SK-N-SH (cell line): ENCODE measurements around the gene GNA14. TPM values are rescaled to one million over a fixed set of nuclear protein-coding genes. Genes with fewer than 3 reads are reported as not detected.

Source experiments
- CTCF ChIA-PET: fragments of 300-600, 350-600 bp; formaldehyde crosslinking; extraction: SDS; loops from one replicate; lab custom pipeline; 2021; lab: Yijun Ruan, JAX
- POLR2A ChIA-PET: fragments of 350-600 bp; sonication (Branson Sonifier 250); formaldehyde crosslinking; extraction: SDS; loops from one replicate; lab custom pipeline; 2020; ENCODE audit warnings: antibody characterized with exemption, inconsistent platforms; lab: Yijun Ruan, JAX
- DNase-seq: peaks from one replicate; pipeline ENCODE4 v3.0.0; 2012
- H2AFZ ChIP-seq: fragments of 200-600 bp; sonication (generic); 2 replicates; pipeline ENCODE4 v1.8.1; 2016; ENCODE audit warnings: antibody characterized with exemption, mild to moderate bottlenecking, low read depth
- H3F3A ChIP-seq: fragments of 200-600 bp; sonication (generic); replicated peaks from 2 replicates; pipeline ENCODE3; 2016; ENCODE audit warnings: antibody characterized with exemption, mild to moderate bottlenecking; ENCODE audit not compliant: insufficient read depth
- H3K27ac ChIP-seq, 2 experiments: fragments of 200-500 bp in 1 of 2; fragments of 200-600 bp in 1 of 2; sonication (Bioruptor generic) in 1 of 2; sonication (generic), shearing (Covaris generic) in 1 of 2; 2 replicates each; pipeline versions ENCODE4 v1.5.1 to v1.6.1; 2014 to 2016; ENCODE audit warnings: low read depth in 2 of 2, inconsistent platforms in 1 of 2, low read length in 1 of 2, mild to moderate bottlenecking in 1 of 2, mixed read lengths in 1 of 2
- H3K27me3 ChIP-seq: fragments of 200-600 bp; sonication (generic), shearing (Covaris generic); 2 replicates; pipeline ENCODE4 v1.6.1; 2016; ENCODE audit warnings: mixed run types; ENCODE audit not compliant: insufficient read depth
- H3K36me3 ChIP-seq, 2 experiments: fragments of 200-500 bp in 1 of 2; fragments of 200-600 bp in 1 of 2; sonication (Bioruptor generic) in 1 of 2; sonication (generic) in 1 of 2; replicated peaks in 1 of 2; 2 replicates each; pipeline versions ENCODE3 to v1.5.1; 2014 to 2016; ENCODE audit warnings: low read length in 1 of 2, mild to moderate bottlenecking in 1 of 2; ENCODE audit not compliant: insufficient read depth in 2 of 2, control insufficient read depth in 1 of 2
- H3K4me1 ChIP-seq, 2 experiments: fragments of 200-500 bp in 1 of 2; fragments of 200-600 bp in 1 of 2; sonication (Bioruptor generic) in 1 of 2; sonication (generic), shearing (Covaris generic) in 1 of 2; 2 replicates each; pipeline versions ENCODE4 v1.5.1 to v1.6.1; 2014 to 2016; ENCODE audit warnings: low read depth in 1 of 2, low read length in 1 of 2, mixed run types in 1 of 2; ENCODE audit not compliant: insufficient read depth in 2 of 2, control insufficient read depth in 1 of 2
- H3K4me2 ChIP-seq: fragments of 200-600 bp; sonication (generic), shearing (Covaris generic); 2 replicates; pipeline ENCODE4 v1.6.1; 2017; ENCODE audit warnings: mixed run types
- H3K4me3 ChIP-seq, 2 experiments: fragments of 200-500 bp in 1 of 2; fragments of 200-600 bp in 1 of 2; sonication (Bioruptor generic) in 1 of 2; sonication (generic), shearing (Covaris generic) in 1 of 2; 2 replicates each; pipeline versions ENCODE4 v1.5.1 to v1.8.1; 2014 to 2016; ENCODE audit warnings: low read depth in 2 of 2, inconsistent platforms in 1 of 2, low read length in 1 of 2, mild to moderate bottlenecking in 1 of 2, mixed read lengths in 1 of 2, moderate library complexity in 1 of 2
- H3K79me2 ChIP-seq: fragments of 200-600 bp; sonication (generic); 2 replicates; pipeline ENCODE4 v1.8.1; 2017; ENCODE audit warnings: mild to moderate bottlenecking; ENCODE audit not compliant: insufficient read depth
- H3K9ac ChIP-seq: fragments of 200-600 bp; sonication (generic); 2 replicates; pipeline ENCODE4 v1.6.1; 2017; ENCODE audit warnings: mixed run types
- H3K9me2 ChIP-seq: fragments of 200-600 bp; sonication (generic); 2 replicates; pipeline ENCODE4 v1.6.1; 2017; ENCODE audit warnings: mixed run types
- H3K9me3 ChIP-seq: fragments of 200-600 bp; sonication (generic); 2 replicates; pipeline ENCODE4 v1.6.1; 2017; ENCODE audit warnings: mixed run types, mild to moderate bottlenecking, moderate library complexity
- H4K20me1 ChIP-seq: fragments of 200-600 bp; sonication (generic); 2 replicates; pipeline ENCODE4 v1.6.1; 2017; ENCODE audit warnings: mild to moderate bottlenecking, mixed run types; ENCODE audit not compliant: insufficient read depth
- EP300 ChIP-seq, 2 experiments: IDR thresholded peaks; 2 replicates each; pipeline versions ENCODE4 v1.4.0 to v1.6.1; 2012; ENCODE audit warnings: borderline replicate concordance in 1 of 2, low read depth in 1 of 2, low read length in 1 of 2
- EZH2phosphoT487 ChIP-seq: fragments of 200-600 bp; sonication (generic); IDR thresholded peaks from 2 replicates; pipeline ENCODE4 v1.6.1; 2017; ENCODE audit warnings: low read depth, mixed run types, mild to moderate bottlenecking, antibody characterized with exemption, moderate library complexity, borderline replicate concordance
- FOSL2 ChIP-seq: IDR thresholded peaks from 2 replicates; pipeline ENCODE4 v1.4.0; 2012; ENCODE audit warnings: low read depth, mild to moderate bottlenecking, moderate library complexity, borderline replicate concordance
- FOXJ3 ChIP-seq: sonication (generic); formaldehyde crosslinking; IDR thresholded peaks from 2 replicates; pipeline ENCODE4 v1.5.1; 2020; ENCODE audit warnings: mild to moderate bottlenecking, missing genetic modification reagents
- FOXM1 ChIP-seq: IDR thresholded peaks from 2 replicates; pipeline ENCODE4 v1.4.0; 2012; ENCODE audit warnings: low read depth, mild to moderate bottlenecking
- GABPA ChIP-seq: IDR thresholded peaks from 2 replicates; pipeline ENCODE4 v1.4.0; 2012; ENCODE audit warnings: low read depth, mild to moderate bottlenecking
- GATA2 ChIP-seq: sonication (generic); formaldehyde crosslinking; IDR thresholded peaks from 2 replicates; pipeline ENCODE4 v1.5.0; 2020; ENCODE audit warnings: mild to moderate bottlenecking, missing genetic modification reagents
- MEF2A ChIP-seq: IDR thresholded peaks from 2 replicates; pipeline ENCODE4 v1.4.0; 2012; ENCODE audit warnings: low read depth, borderline replicate concordance
- NFIC ChIP-seq: IDR thresholded peaks from 2 replicates; pipeline ENCODE4 v1.4.0; 2012; ENCODE audit warnings: borderline replicate concordance
- POLR2AphosphoS5 ChIP-seq: IDR thresholded peaks from 2 replicates; pipeline ENCODE4 v1.6.1; 2012; ENCODE audit warnings: low read depth, low read length
- RCOR1 ChIP-seq: fragments of 150-350 bp; IDR thresholded peaks from 2 replicates; pipeline ENCODE4 v1.6.1; 2017; ENCODE audit warnings: antibody characterized with exemption, low read length
- RXRA ChIP-seq: IDR thresholded peaks from 2 replicates; pipeline ENCODE4 v1.4.0; 2012; ENCODE audit warnings: low read depth, mild to moderate bottlenecking, borderline replicate concordance
- SMC3 ChIP-seq: IDR thresholded peaks from 2 replicates; pipeline ENCODE4 v1.6.1; 2012; ENCODE audit warnings: low read depth, low read length, improper control_type of control experiment
- TCF12 ChIP-seq: IDR thresholded peaks from 2 replicates; pipeline ENCODE4 v1.4.0; 2012
- TEAD4 ChIP-seq: IDR thresholded peaks from 2 replicates; pipeline ENCODE4 v1.4.0; 2012; ENCODE audit warnings: mild to moderate bottlenecking, borderline replicate concordance; ENCODE audit not compliant: insufficient read depth
- WGBS: methylation state at CpG from one replicate; pipeline ENCODE4 v1.1.6; 2017; ENCODE audit warnings: low lambda C conversion rate; 5-methylcytosine and 5-hydroxymethylcytosine counted together
- polyA plus RNA-seq, 3 experiments: library from polyadenylated mRNA; depleted of rRNA; stranded (reverse); fragments of >200 nt; gene quantifications; 2 replicates each; pipeline ENCODE4 v1.2.3, GENCODE V29; 2012
- TF ChIP-seq, protein P1 (sequence below): fragments of 200-600 bp; sonication (generic); IDR thresholded peaks from 2 replicates; pipeline ENCODE4 v1.6.1; 2017; ENCODE audit warnings: antibody characterized with exemption, mild to moderate bottlenecking, moderate library complexity
- TF ChIP-seq, protein P2 (sequence below): IDR thresholded peaks from 2 replicates; pipeline ENCODE4 v1.6.1; 2012; ENCODE audit warnings: mild to moderate bottlenecking, low read depth, low read length, moderate library complexity
- TF ChIP-seq, protein P3 (sequence below): fragments of 150-350 bp; IDR thresholded peaks from 2 replicates; pipeline ENCODE4 v1.6.1; 2016; ENCODE audit warnings: mild to moderate bottlenecking, low read depth, low read length

GNA14 gene
- polyA plus RNA-seq, 1 of the 3 experiments (the other 2 are of a cell fraction), result 0.15 TPM

DNA sequence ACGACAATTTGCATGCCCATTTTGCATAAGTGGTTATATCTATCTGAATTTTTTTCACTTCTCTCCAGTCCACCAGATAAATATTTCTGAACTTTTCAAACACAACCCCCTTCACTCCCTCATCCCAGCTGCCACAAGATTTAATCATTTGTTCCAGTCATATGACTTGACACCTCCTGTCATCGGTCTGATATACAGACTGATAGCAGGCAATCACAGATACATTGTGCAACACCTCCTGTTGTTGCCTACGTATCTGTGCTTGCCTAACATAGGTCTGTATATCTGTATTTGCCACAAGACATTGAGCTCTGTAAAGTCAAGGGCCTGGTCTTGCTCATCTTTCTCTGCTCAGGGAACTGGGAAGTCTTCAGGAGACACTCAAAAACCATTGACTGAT, 65.6 kb downstream of the GNA14 start:
- Histone ChIP-seq H3K4me3 (no peak overlapping the region), H3K9me2 (no peaks in the 10 kb centered on the region), H4K20me1 (no peaks in the 10 kb centered on the region), H3K36me3 (no peaks in the 10 kb centered on the region), H3K9ac (no peak overlapping the region), H3K4me1 (peaks cover 0 to 3% of the 10 kb centered on the region in 2 experiments; a peak in 1 of 4 replicates), H3K79me2 (no peaks in the 10 kb centered on the region), H3K4me2 (no peak overlapping the region), H2AFZ (no peak overlapping the region), H3K27me3 (no peaks in the 10 kb centered on the region), H3K27ac (no peak overlapping the region), H3F3A (no peaks in the 10 kb centered on the region), H3K9me3 (no peaks in the 10 kb centered on the region)
- CTCF ChIA-PET, result interaction anchor here (1.3 kb wide), 1 partner anchor 125 kb away, joined by 3 read pairs; no protein-coding TSS in a partner anchor
- WGBS, result 73% methylated on average over 3 of the region's 3 CpGs
- POLR2A ChIA-PET, result no interaction called here
- no peak for DNase-seq
- TF ChIP-seq FOXM1 (no peak), EP300 (IDR thresholded peaks at IDR 0.05; ENCODE audit: borderline replicate concordance in 1 of 2, low read depth in 1 of 2, low read length in 1 of 2) (no peak), TEAD4 (no peak), GABPA (no peak), GATA2 (no peak), SMC3 (no peak), EZH2phosphoT487 (no peak), NFIC (no peak), MEF2A (no peak), RCOR1 (no peak), POLR2AphosphoS5 (no peak), RXRA (no peak), FOXJ3 (CRISPR knock-in tag) (no peak), TCF12 (no peak), FOSL2 (no peak)
- TF ChIP-seq, protein P1, sequence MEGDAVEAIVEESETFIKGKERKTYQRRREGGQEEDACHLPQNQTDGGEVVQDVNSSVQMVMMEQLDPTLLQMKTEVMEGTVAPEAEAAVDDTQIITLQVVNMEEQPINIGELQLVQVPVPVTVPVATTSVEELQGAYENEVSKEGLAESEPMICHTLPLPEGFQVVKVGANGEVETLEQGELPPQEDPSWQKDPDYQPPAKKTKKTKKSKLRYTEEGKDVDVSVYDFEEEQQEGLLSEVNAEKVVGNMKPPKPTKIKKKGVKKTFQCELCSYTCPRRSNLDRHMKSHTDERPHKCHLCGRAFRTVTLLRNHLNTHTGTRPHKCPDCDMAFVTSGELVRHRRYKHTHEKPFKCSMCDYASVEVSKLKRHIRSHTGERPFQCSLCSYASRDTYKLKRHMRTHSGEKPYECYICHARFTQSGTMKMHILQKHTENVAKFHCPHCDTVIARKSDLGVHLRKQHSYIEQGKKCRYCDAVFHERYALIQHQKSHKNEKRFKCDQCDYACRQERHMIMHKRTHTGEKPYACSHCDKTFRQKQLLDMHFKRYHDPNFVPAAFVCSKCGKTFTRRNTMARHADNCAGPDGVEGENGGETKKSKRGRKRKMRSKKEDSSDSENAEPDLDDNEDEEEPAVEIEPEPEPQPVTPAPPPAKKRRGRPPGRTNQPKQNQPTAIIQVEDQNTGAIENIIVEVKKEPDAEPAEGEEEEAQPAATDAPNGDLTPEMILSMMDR, result no peak
- TF ChIP-seq, protein P2, sequence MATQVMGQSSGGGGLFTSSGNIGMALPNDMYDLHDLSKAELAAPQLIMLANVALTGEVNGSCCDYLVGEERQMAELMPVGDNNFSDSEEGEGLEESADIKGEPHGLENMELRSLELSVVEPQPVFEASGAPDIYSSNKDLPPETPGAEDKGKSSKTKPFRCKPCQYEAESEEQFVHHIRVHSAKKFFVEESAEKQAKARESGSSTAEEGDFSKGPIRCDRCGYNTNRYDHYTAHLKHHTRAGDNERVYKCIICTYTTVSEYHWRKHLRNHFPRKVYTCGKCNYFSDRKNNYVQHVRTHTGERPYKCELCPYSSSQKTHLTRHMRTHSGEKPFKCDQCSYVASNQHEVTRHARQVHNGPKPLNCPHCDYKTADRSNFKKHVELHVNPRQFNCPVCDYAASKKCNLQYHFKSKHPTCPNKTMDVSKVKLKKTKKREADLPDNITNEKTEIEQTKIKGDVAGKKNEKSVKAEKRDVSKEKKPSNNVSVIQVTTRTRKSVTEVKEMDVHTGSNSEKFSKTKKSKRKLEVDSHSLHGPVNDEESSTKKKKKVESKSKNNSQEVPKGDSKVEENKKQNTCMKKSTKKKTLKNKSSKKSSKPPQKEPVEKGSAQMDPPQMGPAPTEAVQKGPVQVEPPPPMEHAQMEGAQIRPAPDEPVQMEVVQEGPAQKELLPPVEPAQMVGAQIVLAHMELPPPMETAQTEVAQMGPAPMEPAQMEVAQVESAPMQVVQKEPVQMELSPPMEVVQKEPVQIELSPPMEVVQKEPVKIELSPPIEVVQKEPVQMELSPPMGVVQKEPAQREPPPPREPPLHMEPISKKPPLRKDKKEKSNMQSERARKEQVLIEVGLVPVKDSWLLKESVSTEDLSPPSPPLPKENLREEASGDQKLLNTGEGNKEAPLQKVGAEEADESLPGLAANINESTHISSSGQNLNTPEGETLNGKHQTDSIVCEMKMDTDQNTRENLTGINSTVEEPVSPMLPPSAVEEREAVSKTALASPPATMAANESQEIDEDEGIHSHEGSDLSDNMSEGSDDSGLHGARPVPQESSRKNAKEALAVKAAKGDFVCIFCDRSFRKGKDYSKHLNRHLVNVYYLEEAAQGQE, result no peak
- TF ChIP-seq, protein P3, sequence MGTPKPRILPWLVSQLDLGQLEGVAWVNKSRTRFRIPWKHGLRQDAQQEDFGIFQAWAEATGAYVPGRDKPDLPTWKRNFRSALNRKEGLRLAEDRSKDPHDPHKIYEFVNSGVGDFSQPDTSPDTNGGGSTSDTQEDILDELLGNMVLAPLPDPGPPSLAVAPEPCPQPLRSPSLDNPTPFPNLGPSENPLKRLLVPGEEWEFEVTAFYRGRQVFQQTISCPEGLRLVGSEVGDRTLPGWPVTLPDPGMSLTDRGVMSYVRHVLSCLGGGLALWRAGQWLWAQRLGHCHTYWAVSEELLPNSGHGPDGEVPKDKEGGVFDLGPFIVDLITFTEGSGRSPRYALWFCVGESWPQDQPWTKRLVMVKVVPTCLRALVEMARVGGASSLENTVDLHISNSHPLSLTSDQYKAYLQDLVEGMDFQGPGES, result no peak
